PC-3 (cell line): ENCODE data around the gene ARHGEF17.

ENCODE experiments used
- EZH2 ChIP-seq: fragments of 300-600 bp; sonication (generic); IDR thresholded peaks from one replicate; pipeline ENCODE4 v1.6.1; 2017; ENCODE audit warnings: antibody characterized with exemption, mild to moderate bottlenecking, low read length; ENCODE audit not compliant: unreplicated experiment
- TF ChIP-seq, protein P1 (sequence below): fragments of 300-600 bp; sonication (generic); conservative IDR thresholded peaks from 2 replicates; pipeline ENCODE4 v1.5.1; 2017; ENCODE audit warnings: antibody characterized with exemption, low read depth, mild to moderate bottlenecking, low read length

DNA sequence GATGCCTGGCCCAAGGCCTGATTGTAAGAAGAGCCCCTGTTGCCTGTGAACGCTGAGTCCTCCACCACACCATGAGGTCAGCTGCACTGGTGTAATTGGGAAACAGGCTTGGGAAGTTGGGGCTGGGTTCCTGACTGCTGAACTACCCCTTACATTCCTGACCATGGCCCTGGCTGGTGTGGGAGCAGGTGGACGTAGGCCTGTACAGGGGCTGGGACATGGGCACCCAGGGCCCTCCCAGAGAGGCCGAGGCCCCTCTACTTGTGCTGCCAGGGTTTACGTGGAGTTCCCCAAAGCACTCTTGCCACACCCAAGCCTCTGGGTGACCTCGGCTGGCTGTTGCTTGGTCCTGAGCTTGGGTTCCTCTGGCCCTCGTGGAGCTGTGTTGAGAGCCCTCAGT is 73.5 kb downstream of the ARHGEF17 start:
- TF ChIP-seq, protein P1, sequence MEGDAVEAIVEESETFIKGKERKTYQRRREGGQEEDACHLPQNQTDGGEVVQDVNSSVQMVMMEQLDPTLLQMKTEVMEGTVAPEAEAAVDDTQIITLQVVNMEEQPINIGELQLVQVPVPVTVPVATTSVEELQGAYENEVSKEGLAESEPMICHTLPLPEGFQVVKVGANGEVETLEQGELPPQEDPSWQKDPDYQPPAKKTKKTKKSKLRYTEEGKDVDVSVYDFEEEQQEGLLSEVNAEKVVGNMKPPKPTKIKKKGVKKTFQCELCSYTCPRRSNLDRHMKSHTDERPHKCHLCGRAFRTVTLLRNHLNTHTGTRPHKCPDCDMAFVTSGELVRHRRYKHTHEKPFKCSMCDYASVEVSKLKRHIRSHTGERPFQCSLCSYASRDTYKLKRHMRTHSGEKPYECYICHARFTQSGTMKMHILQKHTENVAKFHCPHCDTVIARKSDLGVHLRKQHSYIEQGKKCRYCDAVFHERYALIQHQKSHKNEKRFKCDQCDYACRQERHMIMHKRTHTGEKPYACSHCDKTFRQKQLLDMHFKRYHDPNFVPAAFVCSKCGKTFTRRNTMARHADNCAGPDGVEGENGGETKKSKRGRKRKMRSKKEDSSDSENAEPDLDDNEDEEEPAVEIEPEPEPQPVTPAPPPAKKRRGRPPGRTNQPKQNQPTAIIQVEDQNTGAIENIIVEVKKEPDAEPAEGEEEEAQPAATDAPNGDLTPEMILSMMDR, result no peak
- TF ChIP-seq EZH2, result no peak
